ENCODE results near the gene LRRC45.

LRRC45 gene

GRCh38 chr17:82007228-82007494 is 15.9 kb upstream of the LRRC45 start:
- TF ChIP-seq MAX (IDR thresholded peaks at IDR 0.05; ENCODE audit: low read depth, low read length), result no peak
- TF ChIP-seq POLR2A (IDR thresholded peaks at IDR 0.05; ENCODE audit: extremely low read depth, insufficient read length), result no peak
- no peak for TF ChIP-seq MYC (IDR thresholded peaks at IDR 0.05; ENCODE audit: low read depth, low read length)
- no peak for TF ChIP-seq CTCF (IDR thresholded peaks at IDR 0.05; ENCODE audit: low read depth, low read length)
- DNase-seq (ENCODE audit: low read depth), result no peak
- H3K4me3 ChIP-seq (ENCODE audit: low read depth, low read length), result no peak overlapping the region

GRCh38 chr17:82007495-82008257 is 15.4 kb upstream of the LRRC45 start:
- no peak overlapping the region for H3K4me3 ChIP-seq (ENCODE audit: low read depth, low read length)
- DNase-seq (ENCODE audit: low read depth), result no peak
- no peak for TF ChIP-seq CTCF (IDR thresholded peaks at IDR 0.05; ENCODE audit: low read depth, low read length)
- TF ChIP-seq MAX (IDR thresholded peaks at IDR 0.05; ENCODE audit: low read depth, low read length), result no peak
- TF ChIP-seq POLR2A (IDR thresholded peaks at IDR 0.05; ENCODE audit: extremely low read depth, insufficient read length), result no peak
- TF ChIP-seq MYC (IDR thresholded peaks at IDR 0.05; ENCODE audit: low read depth, low read length), result no peak

GRCh38 chr17:82008258-82008940 is 14.7 kb upstream of the LRRC45 start:
- TF ChIP-seq CTCF (IDR thresholded peaks at IDR 0.05; ENCODE audit: low read depth, low read length) (no peak), POLR2A (IDR thresholded peaks at IDR 0.05; ENCODE audit: extremely low read depth, insufficient read length) (no peak), MYC (IDR thresholded peaks at IDR 0.05; ENCODE audit: low read depth, low read length) (no peak), MAX (IDR thresholded peaks at IDR 0.05; ENCODE audit: low read depth, low read length) (no peak)
- DNase-seq (ENCODE audit: low read depth), result no peak
- no peak overlapping the region for H3K4me3 ChIP-seq (ENCODE audit: low read depth, low read length)

GRCh38 chr17:82008941-82009405 is 14.1 kb upstream of the LRRC45 start:
- DNase-seq (ENCODE audit: low read depth), result no peak
- no peak overlapping the region for H3K4me3 ChIP-seq (ENCODE audit: low read depth, low read length)
- TF ChIP-seq MAX (IDR thresholded peaks at IDR 0.05; ENCODE audit: low read depth, low read length) (no peak), POLR2A (IDR thresholded peaks at IDR 0.05; ENCODE audit: extremely low read depth, insufficient read length) (no peak), CTCF (IDR thresholded peaks at IDR 0.05; ENCODE audit: low read depth, low read length) (no peak), MYC (IDR thresholded peaks at IDR 0.05; ENCODE audit: low read depth, low read length) (no peak)

GRCh38 chr17:82009413-82009812 is 13.7 kb upstream of the LRRC45 start:
- no peak for DNase-seq (ENCODE audit: low read depth)
- H3K4me3 ChIP-seq (ENCODE audit: low read depth, low read length), result no peak overlapping the region
- TF ChIP-seq POLR2A (IDR thresholded peaks at IDR 0.05; ENCODE audit: extremely low read depth, insufficient read length), result no peak
- no peak for TF ChIP-seq MAX (IDR thresholded peaks at IDR 0.05; ENCODE audit: low read depth, low read length)
- no peak for TF ChIP-seq MYC (IDR thresholded peaks at IDR 0.05; ENCODE audit: low read depth, low read length)
- TF ChIP-seq CTCF (IDR thresholded peaks at IDR 0.05; ENCODE audit: low read depth, low read length), result no peak
